ENCODE data around the gene CORO2B.

The CORO2B gene

GRCh38 chr15:68553994-68554720 lies 24.6 kb upstream of the CORO2B start:
- peak; percentile 29 for DNase-seq (ENCODE audit: low spot score)

DNA sequence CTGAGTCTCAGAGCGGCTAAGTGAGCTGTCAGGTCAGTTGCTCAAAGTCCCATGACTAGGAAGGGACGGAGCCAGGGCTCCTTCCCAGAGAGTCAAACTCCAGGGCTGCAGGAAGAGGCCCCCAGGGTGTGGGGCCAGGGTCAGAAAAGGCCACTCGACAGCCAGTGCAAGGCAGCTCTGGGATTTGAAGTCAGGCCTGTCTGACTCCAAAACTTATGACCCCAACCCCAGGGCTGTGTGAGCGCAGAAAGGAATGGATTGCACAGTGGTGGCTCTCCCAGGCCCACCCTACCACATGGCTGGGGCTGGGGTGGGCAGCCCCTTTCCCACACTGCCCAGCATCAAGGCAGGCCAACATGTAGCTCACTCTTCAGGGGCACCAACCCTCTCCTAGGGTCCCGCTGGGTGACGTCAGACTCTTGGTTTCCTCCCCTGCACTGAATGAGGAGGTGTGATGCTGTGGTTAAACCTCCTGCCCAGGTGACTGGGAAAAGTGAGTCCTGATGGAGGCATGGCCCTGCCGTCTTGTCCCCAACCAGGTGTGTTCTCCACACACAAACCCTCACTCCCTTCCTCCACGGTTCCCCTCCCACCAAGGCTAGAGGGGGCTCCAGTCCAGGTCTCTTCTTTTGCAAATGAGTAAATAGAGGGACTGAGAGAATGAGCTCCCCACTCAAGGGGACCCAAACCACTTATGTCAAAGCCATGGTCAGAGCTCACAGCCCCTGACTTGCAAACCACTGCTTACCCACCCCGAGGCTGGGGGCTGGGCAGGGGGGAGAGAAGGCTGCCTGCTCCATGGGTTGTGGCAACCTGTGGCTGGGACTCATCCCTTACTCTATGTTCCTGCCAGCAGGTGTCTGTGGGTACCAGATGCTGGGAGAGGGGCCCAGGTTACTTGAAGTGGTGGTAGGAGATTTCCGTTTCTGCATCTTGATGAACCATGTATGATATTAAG lies 23.8 kb upstream of the CORO2B start:
- DNase-seq (ENCODE audit: low spot score) = no peak

- no peak for DNase-seq (ENCODE audit: low spot score)
Measured at GRCh38 chr15:68555679-68556037, 23.1 kb upstream of the CORO2B start.

DNA sequence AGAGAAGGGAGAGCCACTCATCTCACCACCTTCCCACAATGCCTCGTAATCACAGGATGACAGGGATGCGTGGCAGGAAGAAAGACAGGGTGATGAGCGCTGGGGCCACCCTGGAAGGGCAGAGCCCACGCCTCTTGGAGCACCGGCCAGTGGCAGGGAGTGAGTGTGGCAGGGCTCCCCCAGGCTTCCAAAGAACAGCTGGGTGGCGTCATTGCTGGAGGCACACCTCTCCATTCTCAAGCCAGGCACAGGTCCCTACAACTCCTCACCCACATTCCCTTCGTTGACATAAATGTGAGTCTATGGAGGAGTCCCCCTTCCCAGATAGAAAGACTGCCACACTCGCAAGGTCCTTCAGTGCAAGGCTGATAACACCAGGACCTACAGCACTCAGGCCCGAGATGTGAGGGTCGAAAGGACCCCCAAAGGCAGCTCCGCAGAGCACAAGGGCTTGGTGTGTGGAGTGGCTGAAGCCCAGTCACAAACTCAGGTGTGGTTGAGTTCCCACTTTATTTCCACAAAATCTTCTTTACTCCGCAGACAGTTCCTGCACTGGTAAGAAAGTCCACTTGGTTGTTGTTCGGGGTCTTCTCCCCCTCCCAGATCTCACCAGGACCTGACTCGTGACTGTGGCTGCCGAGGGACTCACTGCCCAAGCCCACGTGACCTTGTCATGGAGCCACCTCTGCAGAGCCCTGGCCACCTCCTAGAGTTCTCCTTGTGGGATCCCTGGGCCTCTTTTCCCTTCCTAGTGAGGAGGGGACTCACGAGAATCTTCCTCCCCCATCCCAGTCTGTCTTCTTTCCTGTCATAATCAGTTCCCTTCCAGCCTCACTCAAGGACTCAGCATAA lies 22.4 kb upstream of the CORO2B start:
- DNase-seq (ENCODE audit: low spot score) = no peak

GRCh38 chr15:68557469-68558317 lies 21.1 kb upstream of the CORO2B start:
- DNase-seq (ENCODE audit: low spot score) = no peak

DNA sequence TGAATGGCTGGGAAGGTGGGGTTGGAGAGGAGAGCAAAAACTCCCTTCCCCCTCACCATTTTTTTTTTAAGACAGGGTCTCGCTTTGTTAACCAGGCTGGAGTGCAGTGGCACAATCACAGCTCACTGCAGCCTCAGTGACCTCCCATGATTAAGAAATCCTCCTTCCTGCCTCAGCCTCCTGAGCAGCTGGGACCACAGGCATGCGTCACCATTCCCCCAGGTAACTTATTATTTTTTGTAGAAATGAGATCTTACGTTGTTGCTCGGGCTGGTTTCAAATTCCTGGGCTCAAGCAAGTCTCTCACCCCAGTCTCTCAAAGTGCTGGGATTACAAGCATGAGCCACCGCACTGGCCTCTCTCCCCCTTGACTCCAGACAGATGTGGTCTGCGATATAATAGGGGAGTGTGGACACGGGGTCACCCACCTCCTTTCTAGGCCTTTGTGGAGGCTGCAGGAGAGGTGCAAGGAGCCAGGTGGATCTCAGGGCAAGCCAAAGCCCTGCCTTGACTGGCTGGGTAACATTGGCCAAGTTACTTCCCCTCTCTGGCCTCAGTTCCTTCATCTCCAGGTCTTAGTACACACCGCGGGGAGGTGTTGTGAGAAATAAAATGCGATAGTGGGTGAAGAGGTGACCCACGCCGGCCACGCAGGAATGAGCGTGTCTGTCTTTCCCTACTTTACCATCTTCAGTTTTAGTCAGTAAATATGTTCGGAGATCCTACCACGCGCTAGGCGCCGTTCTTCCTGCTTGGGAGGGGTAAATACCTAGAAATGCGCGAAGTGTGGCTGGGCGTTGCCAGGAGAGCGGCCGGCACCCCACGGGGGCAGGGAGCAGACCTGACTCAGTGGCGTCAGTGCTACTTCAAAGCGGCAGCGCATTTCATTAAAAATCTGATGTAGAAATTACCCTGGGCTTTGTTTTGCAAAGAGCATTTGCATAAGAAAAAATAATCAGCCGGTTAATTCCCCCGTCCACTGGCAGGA lies 20.2 kb upstream of the CORO2B start:
- no peak for DNase-seq (ENCODE audit: low spot score)

DNA sequence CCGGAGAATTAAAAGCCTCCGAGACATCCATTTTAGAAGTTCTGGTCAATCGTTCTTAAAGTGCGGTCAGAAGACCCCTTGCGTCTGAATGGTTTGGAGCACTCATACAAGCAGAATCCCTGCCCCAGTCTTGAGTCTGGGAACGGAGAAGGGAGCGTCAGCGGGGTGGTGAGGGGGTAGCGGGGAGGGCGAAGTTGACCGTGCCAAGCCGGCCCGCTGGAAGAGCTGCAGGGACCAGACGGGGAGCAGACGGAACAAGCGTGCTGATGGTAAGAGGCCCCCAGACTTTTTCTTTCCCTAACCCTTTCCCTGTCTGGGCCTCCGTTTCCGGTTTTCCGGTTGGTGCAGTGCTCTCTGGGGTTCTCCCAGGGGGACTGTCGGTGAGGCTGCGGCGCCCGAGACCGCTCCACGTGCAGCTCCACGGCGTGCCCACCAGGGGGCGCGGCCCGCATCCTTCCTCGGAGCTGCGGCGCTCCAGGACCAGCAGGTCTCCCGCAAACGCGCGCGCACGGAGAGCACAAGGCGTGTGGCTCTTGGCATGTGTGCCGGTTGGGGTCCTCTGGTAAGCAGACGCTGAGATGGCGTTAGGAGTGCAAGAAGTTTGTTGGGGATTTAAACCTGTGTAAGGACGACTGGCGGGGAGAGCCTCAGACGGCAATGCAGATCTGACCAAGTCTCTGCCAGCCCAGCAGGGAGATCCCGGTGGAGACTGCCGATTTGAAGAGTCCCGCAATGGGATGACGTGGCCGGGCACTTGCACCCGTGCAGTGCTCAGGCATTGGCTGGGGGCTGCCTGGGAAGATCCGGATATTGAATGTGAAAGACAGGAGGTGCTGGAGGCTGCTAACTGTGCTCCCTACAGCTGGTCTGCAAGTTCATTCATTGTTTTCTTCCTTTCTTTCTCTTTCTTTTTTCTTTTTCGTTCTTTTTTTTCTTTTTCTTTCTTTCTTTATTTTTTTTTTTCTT lies 19.2 kb upstream of the CORO2B start:
- DNase-seq (ENCODE audit: low spot score) = peak; percentile 62

- no peak for DNase-seq (ENCODE audit: low spot score)
Measured at GRCh38 chr15:68560501-68561113, 18.2 kb upstream of the CORO2B start.

DNA sequence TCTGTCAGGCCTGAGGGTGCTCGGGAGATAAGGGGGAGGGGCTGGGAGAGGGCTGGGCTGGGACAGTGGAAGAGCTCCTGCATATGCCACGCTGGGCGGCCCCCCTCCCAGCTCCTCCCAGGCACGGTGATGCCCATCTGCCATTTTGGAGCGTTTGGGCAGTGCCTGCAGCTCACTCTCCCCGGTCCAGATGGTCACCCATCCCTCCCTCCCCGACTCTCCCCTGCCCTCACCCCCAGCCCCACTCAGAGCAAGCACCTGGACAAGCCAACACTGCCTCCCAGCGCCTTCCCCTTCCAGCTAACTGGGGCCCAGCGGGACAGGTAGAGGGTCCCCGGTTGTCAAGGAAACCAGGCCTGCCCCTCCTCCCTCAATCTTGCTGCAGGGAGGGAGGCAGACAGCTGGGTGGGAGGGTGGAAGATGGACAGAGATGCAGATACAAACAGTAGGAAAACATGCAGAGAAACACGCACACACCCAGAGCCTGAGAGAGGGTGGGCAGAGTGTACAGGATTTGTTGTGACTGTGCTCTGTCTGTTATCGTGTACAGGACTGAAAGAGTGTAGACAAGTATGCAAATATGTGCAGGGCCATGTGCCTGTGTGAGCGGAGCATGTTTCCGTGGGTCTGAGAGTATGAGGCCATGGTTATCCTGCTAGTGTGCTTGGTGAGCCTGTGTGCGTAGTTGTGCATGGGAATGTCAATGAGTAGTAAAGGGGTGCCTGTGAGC lies 17.5 kb upstream of the CORO2B start:
- DNase-seq (ENCODE audit: low spot score) = no peak

DNA sequence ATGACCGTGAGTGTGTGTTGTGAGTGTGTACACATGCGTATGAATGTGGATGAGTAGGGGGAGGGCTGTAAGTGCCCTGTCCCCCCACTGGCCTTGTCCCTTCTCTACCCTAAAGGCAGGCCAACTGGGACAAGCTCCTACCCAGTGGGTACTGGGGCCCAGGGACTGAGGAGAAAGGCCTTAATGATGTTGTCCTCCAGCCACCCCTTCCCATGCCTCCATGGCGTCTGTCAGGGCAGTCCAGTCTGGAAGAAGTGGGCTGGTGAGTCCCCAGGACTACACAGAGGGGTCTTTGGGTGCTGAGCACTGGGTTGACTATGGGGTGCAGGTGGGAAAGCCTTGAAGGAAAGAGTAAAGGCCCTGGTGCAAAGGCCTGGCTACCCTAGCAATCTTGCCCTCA lies 16.9 kb upstream of the CORO2B start:
- DNase-seq (ENCODE audit: low spot score) = no peak

DNA sequence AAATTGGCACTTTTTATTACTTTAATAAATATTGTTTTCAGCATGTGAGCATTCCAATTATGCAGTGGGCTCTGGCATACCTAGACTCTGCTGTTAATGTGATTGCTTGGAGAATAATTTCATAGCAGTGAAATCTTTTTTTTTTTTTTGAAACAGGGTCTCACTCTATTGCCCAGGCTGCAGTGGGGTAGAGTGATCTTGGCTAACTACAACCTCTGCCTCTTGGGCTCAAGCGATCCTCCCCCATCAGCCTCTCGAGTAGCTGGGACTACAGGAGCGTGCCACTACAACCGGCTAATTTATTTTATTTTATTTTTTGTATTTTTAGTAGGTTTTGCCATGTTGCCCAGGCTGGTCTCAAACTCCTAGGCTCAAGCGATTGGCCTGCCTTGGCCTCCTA lies 14.6 kb upstream of the CORO2B start:
- no peak for DNase-seq (ENCODE audit: low spot score)

GRCh38 chr15:68565234-68565633 lies 13.6 kb upstream of the CORO2B start:
- DNase-seq (ENCODE audit: low spot score) = no peak

DNA sequence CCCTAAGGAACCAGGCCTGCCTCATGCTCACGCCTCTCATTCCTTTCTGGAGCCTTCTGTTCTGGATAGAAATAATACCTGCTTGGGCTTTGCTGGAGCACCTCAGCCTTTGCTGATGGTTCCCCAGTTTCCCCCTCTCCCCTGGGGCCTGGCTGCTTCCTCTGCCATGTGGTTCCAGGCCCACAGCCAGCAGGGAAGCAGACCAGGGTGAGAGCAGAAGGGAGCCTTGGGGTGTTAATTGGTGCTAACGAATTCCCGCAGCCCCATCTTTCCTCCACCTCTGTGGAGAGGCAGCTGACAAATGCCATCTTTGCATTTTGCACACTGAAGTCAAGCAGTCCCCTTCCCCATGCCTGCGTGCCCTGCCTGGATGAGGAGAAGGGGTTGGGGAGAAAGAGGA lies 13.1 kb upstream of the CORO2B start:
- DNase-seq (ENCODE audit: low spot score) = no peak

DNA sequence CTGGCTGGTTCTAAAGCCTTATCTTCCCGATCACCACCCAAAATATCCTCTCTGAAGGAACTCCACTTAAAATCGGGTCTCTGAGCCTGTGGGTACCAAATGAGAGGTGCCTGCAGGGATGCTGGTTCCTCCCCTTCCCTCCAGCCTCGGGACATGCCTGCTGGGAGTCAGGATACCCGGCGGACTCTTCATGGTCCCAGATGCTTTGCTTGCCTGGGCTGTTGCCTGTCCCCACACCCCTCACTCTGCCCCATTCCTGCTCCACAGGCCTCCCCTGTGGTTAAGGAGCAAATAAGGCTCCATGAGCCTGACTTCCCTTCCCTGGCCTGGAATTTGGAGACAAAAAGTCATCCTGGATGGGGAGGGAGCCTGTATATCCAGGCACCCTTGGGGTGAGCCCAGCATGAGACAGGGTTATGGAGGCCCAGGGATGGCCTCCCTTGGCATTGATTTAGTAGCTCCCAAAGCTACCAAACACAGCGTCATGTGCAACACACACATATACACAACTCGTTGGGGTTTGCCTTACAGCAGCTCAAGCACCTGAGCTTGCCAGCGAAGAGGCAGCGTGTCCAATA lies 12.3 kb upstream of the CORO2B start:
- no peak for DNase-seq (ENCODE audit: low spot score)

GRCh38 chr15:68567345-68567744 lies 11.4 kb upstream of the CORO2B start:
- no peak for DNase-seq (ENCODE audit: low spot score)

GRCh38 chr15:68570974-68571373 lies 7.8 kb upstream of the CORO2B start:
- no peak for DNase-seq (ENCODE audit: low spot score)

- DNase-seq (ENCODE audit: low spot score) = no peak
Measured at GRCh38 chr15:68571582-68571981, 7.2 kb upstream of the CORO2B start.

DNA sequence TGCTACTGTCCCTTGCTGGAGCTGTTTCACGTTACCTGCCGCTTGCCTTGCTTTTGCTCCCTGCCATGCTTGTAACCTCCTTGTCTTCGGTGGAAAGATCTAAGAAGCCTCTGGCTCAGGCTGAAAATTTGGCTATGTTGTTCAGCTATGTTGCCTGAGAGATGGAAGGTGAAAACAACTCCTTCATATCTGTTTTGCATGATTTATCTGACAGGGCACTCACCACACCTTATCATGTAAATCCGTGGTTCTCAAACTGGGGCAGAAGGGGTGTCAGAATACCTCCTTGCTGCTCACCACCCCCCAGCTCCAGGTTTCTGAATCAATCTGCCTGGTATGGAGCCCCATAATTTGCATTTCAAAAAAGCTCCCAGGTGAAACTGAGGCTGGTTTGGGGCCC lies 6.5 kb upstream of the CORO2B start:
- no peak for DNase-seq (ENCODE audit: low spot score)
